Measurements from ENCODE around the gene PPIF. TPM values are rescaled to one million over a fixed set of nuclear protein-coding genes. Genes with fewer than 3 reads are reported as not detected.
A peak's percentile ranks its signal among the peaks of the same experiment; 100 is the strongest.

Gene PPIF
- total RNA-seq, 4 donors from 2014 or later = 40.2 to 141 (median 56.6) TPM

- peak overlapping the region in 1 of 4 donors; percentile 37 for H3K4me3 ChIP-seq
- no peak for DNase-seq
- no peaks in the 10 kb centered on the region for H3K27me3 ChIP-seq
- H3K36me3 ChIP-seq = no peaks in the 10 kb centered on the region
- peak overlapping the region in 3 of 4 donors; percentile 74 to 92 (median 87) for H3K27ac ChIP-seq
- peaks cover 0 to 99% (median 50%) of the 10 kb centered on the region in 3 donors for H3K4me1 ChIP-seq
- TF ChIP-seq POLR2A (IDR thresholded peaks at IDR 0.05) = no peak
- TF ChIP-seq CTCF (IDR thresholded peaks at IDR 0.05) = no peak
- intact Hi-C loops (cut with DNase I) = no loop called here
- WGBS, 2 donors = 37 to 52% methylated on average over 9 to 12 of the region's 23 CpGs
- H3K9me3 ChIP-seq = no peaks in the 10 kb centered on the region
Measured at GRCh38 chr10:79403441-79404230, 56.4 kb downstream of the PPIF start.

GRCh38 chr10:79404231-79404609 lies 57.0 kb downstream of the PPIF start:
- peaks cover 0 to 99% (median 44%) of the 10 kb centered on the region in 3 donors for H3K4me1 ChIP-seq
- no peaks in the 10 kb centered on the region for H3K36me3 ChIP-seq
- 0% methylated on average over 4 of the region's 7 CpGs; no CpG with 5 or more reads in 1 of the 2 donors for WGBS, 2 donors
- H3K9me3 ChIP-seq = no peaks in the 10 kb centered on the region
- TF ChIP-seq CTCF (IDR thresholded peaks at IDR 0.05) (no peak), POLR2A (IDR thresholded peaks at IDR 0.05) (no peak)
- H3K27me3 ChIP-seq = no peaks in the 10 kb centered on the region
- intact Hi-C loops (cut with DNase I) = no loop called here
- H3K4me3 ChIP-seq = peak overlapping the region in 1 of 4 donors; percentile 37
- peak overlapping the region in 3 of 4 donors; percentile 74 to 92 (median 87) for H3K27ac ChIP-seq
- no peak for DNase-seq

- TF ChIP-seq CTCF (IDR thresholded peaks at IDR 0.05) (no peak), POLR2A (IDR thresholded peaks at IDR 0.05) (no peak)
- Histone ChIP-seq H3K27me3 (no peaks in the 10 kb centered on the region), H3K4me3 (no peak overlapping the region), H3K36me3 (no peaks in the 10 kb centered on the region), H3K9me3 (no peaks in the 10 kb centered on the region), H3K4me1 (peaks cover 0 to 96% (median 42%) of the 10 kb centered on the region in 3 donors), H3K27ac (peak overlapping the region in 2 of 4 donors; percentile 87 to 92)
- 47 to 57% methylated on average over 3 of the region's 5 CpGs for WGBS, 2 donors
- no peak for DNase-seq
- intact Hi-C loops (cut with DNase I) = no loop called here
Measured at GRCh38 chr10:79404690-79405131, 57.4 kb downstream of the PPIF start.

Other genes starting within 250 kb of the PPIF start
- 10 to 100 TPM in 1 of 4 donors, 1 to 10 TPM in 3; 2.2 to 26.1 (median 6.4) TPM for gene ZCCHC24, start 98.2 kb downstream of the PPIF start, total RNA-seq
- under 1 TPM; 0.32 to 0.70 (median 0.42) TPM for gene EIF5AL1, start 165.1 kb downstream of the PPIF start, total RNA-seq
- gene SFTPA2, start 212.9 kb downstream of the PPIF start, total RNA-seq = under 1 TPM in 1 of 4 donors, not detected in 3; 0.27 TPM

Data from esophagus squamous epithelium (tissue), 5 donors.